Thymus (tissue), 14 donors: ENCODE measurements around the gene ATE1. TPM values are rescaled to one million over a fixed set of nuclear protein-coding genes. Genes with fewer than 3 reads are reported as not detected.
A peak's percentile ranks its signal among the peaks of the same experiment; 100 is the strongest.
"Not testable (repeated sequence)": the region's sequence is repeated elsewhere in the genome, so short reads cannot be mapped to it uniquely, and the experiment has no call there.

ENCODE experiments used
- DNase-seq, 9 donors: peaks; one replicate each; pipeline ENCODE4 v3.0.0-alpha.2; 2013; ENCODE audit warnings: low spot score in 9 of 9, low read depth in 6 of 9, missing footprints in 1 of 9
- H3K27ac ChIP-seq, 2 donors: one replicate each; pipeline ENCODE4 v1.5.1; 2013; ENCODE audit warnings: control low read depth in 1 of 2, low read depth in 1 of 2, low read length in 1 of 2, mild to moderate bottlenecking in 1 of 2, moderate library complexity in 1 of 2
- H3K27me3 ChIP-seq, 2 donors: one replicate each; pipeline ENCODE4 v1.5.1; 2013; ENCODE audit warnings: low read length in 1 of 2; ENCODE audit not compliant: control insufficient read depth in 2 of 2, insufficient read depth in 1 of 2
- H3K36me3 ChIP-seq, 2 donors: one replicate each; pipeline ENCODE4 v1.5.1; 2013; ENCODE audit warnings: low read length in 1 of 2, mild to moderate bottlenecking in 1 of 2, moderate library complexity in 1 of 2; ENCODE audit not compliant: control insufficient read depth in 2 of 2, insufficient read depth in 2 of 2
- H3K4me1 ChIP-seq, 2 donors: one replicate each; pipeline ENCODE4 v1.5.1; 2013; ENCODE audit warnings: low read length in 2 of 2; ENCODE audit not compliant: control insufficient read depth in 2 of 2, insufficient read depth in 2 of 2
- H3K4me3 ChIP-seq, 2 donors: one replicate each; pipeline ENCODE4 v1.5.1; 2013; ENCODE audit warnings: low read length in 2 of 2, control low read depth in 1 of 2, mild to moderate bottlenecking in 1 of 2
- H3K9me3 ChIP-seq, 2 donors: one replicate each; pipeline ENCODE4 v1.5.1; 2013; ENCODE audit warnings: low read length in 1 of 2, mild to moderate bottlenecking in 1 of 2; ENCODE audit not compliant: control insufficient read depth in 2 of 2, insufficient read depth in 1 of 2
- WGBS: extraction: QIAGEN DNeasy Blood & Tissue Kit; methylation state at CpG from one replicate; pipeline ENCODE4 v1.1.7; 2013; 5-methylcytosine and 5-hydroxymethylcytosine counted together
- long read RNA-seq, 10 donors: transcript quantifications; one replicate each; lab custom pipeline, GENCODE V29; 2026
- polyA plus RNA-seq: library from polyadenylated mRNA; stranded (reverse); fragments of 200-250 nt; gene quantifications from one replicate; pipeline ENCODE4 v1.2.3, GENCODE V29; 2013
- total RNA-seq: library from RNA; stranded (reverse); fragments of 120-200 nt; gene quantifications from one replicate; pipeline ENCODE4 v1.2.4, GENCODE V29; 2013
- donor health status: healthy.

Gene ATE1
- total RNA-seq: 26.3 TPM
- polyA plus RNA-seq: 12.0 TPM
- long read RNA-seq, donor 1: 0 reads
- long read RNA-seq, donor 2: 0 reads
- long read RNA-seq, donor 3, full-length matches to known transcripts: 4 of 4 reads
- long read RNA-seq, donor 3, partial matches to known transcripts: 0 of 4 reads
- long read RNA-seq, donor 3, other reads (novel, unspliced or antisense): 0 of 4 reads
- long read RNA-seq, donor 4, full-length matches to known transcripts: 2 of 2 reads
- long read RNA-seq, donor 4, partial matches to known transcripts: 0 of 2 reads
- long read RNA-seq, donor 4, other reads (novel, unspliced or antisense): 0 of 2 reads
- long read RNA-seq, donor 5, full-length matches to known transcripts: 1 of 1 reads
- long read RNA-seq, donor 5, partial matches to known transcripts: 0 of 1 reads
- long read RNA-seq, donor 5, other reads (novel, unspliced or antisense): 0 of 1 reads
- long read RNA-seq, donor 6, full-length matches to known transcripts: 1 of 1 reads
- long read RNA-seq, donor 6, partial matches to known transcripts: 0 of 1 reads
- long read RNA-seq, donor 6, other reads (novel, unspliced or antisense): 0 of 1 reads
- long read RNA-seq, donor 7, full-length matches to known transcripts: 7 of 7 reads
- long read RNA-seq, donor 7, partial matches to known transcripts: 0 of 7 reads
- long read RNA-seq, donor 7, other reads (novel, unspliced or antisense): 0 of 7 reads
- long read RNA-seq, donor 8, full-length matches to known transcripts: 2 of 2 reads
- long read RNA-seq, donor 8, partial matches to known transcripts: 0 of 2 reads
- long read RNA-seq, donor 8, other reads (novel, unspliced or antisense): 0 of 2 reads
- long read RNA-seq, donor 9, full-length matches to known transcripts: 2 of 2 reads
- long read RNA-seq, donor 9, partial matches to known transcripts: 0 of 2 reads
- long read RNA-seq, donor 9, other reads (novel, unspliced or antisense): 0 of 2 reads
- long read RNA-seq, donor 10, full-length matches to known transcripts: 3 of 3 reads
- long read RNA-seq, donor 10, partial matches to known transcripts: 0 of 3 reads
- long read RNA-seq, donor 10, other reads (novel, unspliced or antisense): 0 of 3 reads

DNA sequence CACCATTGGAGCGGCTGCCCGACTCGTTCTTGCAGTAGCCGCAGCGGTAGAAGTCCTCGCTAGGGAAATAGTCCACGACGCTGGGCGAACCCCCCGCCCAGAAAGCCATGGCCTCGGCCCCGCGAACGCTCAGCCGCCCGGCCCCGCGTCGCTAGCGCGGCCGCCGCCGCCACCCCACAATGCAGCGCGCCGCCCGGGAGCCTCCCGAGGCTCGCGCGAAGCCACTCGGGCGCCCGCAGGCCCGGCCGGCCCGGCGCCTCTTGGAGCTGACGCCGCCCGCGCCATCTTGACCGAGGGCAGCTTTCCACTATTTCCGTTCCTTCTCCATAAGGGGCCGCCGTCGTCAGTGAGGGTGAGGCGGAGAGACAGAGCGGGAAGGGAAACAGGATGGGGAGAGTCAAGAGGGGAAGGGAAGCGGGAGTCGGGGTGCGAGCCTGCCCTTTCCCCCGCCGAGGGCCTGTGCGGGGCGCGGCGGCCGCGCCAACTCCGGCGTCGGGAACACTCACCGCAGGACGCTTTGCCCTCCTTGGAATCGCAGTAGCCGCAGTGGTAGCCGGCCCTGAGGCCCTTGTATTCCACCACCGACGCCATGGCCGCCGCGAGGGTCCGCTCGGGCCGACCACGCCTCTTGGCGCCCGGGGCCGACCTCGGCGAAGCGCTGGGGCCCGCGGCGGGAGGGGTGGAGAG, at the start of gene ATE1:
TSS of gene ATE1 (minus strand) at position 191 of the 687 bp plus-strand sequence. CDS start at position 109, 82 bp downstream.
- Histone ChIP-seq H3K4me1 (peaks cover 0 to 5% of the 10 kb centered on the region in 2 donors), H3K27ac (peak within 1 kb of the TSS; percentile 88 to 95), H3K36me3 (peaks cover 4% of the 10 kb centered on the region in 2 donors), H3K9me3 (no peaks in the 10 kb centered on the region), H3K4me3 (peak within 1 kb of the TSS; percentile 98 to 99), H3K27me3 (no peaks in the 10 kb centered on the region)
- under 1% methylated on average over 87 of the region's 87 CpGs for WGBS
- DNase-seq: peak; percentile 54 to 92 (median 81)

DNA sequence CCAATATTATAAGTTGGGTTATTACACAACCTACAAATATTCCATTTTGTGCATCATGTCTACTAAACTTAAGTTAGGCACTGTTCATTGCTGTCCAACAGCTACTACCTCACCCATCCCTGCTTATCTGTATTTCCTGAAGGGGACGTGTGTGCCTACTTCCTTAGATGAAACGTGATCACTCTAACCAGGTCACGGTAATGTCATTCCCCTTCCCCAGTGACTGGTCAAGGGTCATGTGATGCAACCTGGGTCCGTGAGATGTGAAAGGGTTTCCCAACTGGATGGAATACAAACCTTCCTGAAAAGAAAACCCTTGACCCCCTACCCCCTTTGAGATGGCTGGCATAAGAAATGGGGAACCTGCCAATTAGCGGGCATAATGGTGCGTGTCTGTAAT, 48.8 kb upstream of the ATE1 start:
- Histone ChIP-seq H3K9me3 (peaks cover 0 to 18% of the 10 kb centered on the region in 2 donors), H3K36me3 (peaks cover 3 to 8% of the 10 kb centered on the region in 2 donors), H3K27me3 (no peaks in the 10 kb centered on the region), H3K4me1 (peaks cover 8 to 9% of the 10 kb centered on the region in 2 donors), H3K27ac (no peak overlapping the region), H3K4me3 (no peak overlapping the region)
- WGBS: 97% methylated on average over 6 of the region's 6 CpGs
- no peak for DNase-seq

DNA sequence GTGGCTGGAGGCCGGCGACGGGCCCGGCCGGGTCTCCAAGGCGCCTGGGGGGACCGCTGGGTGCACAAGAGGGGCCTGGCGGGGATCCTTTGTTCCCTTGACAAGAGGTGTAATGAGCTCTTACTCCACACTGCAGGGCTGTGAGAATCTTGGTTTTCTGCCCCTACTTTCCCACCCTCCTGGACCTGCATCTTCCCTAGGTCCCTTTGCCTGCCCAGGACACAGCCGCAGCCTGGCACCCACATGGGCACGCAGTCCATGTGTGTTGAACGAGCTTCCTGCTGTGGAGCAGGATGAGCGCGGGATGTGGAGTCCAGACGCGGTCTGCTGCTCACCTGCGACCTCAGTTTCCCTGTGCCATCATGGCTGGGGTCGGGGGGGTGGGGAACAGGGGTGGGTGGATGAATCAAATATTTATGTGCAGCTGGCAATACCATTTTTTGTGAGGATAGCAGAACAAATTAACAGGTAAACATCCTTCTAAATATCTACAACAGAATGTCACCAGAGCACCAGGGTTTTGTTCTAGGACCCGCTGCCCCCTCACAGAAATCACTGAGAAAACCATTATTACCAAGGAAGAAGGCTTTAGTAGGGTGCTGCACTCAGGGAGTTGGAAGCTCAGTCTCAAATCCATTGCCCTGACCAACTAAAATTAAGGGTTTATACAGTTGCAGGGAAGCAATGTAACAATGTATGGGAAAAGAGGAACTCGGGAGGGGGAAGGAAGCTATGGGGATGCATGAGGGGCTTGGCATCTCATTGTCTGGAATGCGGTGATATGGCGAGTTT, 47.7 kb upstream of the ATE1 start:
- peak overlapping the region; percentile 67 to 79 for H3K4me3 ChIP-seq
- no peaks in the 10 kb centered on the region for H3K27me3 ChIP-seq
- H3K9me3 ChIP-seq: peaks cover 0 to 18% of the 10 kb centered on the region in 2 donors
- peaks cover 8 to 9% of the 10 kb centered on the region in 2 donors for H3K4me1 ChIP-seq
- WGBS: 47% methylated on average over 21 of the region's 21 CpGs
- no peak for DNase-seq
- peaks cover 4 to 10% of the 10 kb centered on the region in 2 donors for H3K36me3 ChIP-seq
- H3K27ac ChIP-seq: no peak overlapping the region

DNA sequence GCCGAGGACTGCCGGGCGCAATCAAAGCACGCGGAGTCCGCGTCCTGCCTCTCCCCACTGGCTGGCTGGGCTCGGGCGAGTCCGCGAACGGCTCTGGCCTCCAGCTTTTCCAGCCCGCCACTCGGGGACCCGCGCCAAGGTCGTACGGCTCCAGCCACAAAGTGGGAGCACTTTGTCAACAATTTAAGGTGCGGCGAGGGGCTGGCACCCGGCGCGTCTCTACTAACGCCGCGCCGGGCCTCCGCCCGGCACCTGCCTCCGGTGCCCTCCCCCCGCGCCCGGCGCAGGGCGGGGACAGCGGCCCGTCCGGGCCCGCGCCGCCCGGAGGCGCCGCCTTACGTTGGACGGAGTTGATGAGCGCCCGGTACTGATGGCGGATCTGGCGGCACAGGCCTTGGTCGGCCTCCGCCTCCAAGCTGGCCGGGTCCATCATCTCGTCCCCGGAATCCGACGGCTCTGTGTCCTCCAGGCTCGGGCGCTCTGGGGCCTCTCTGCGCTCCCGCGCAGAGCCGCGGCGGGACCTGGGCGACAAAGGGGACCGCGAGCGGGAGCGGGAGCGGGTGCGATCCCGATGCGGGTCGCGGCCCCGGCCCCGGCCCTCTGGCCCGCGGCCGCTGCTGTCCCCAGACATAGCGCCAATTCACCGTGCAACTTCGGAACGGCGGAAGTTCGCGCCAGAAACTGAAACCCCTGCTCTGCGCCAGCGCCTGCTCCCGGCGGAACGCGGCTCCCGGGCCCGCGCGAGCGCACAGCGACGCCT, 46.9 kb upstream of the ATE1 start, which contains the start of gene NSMCE4A:
TSS of gene NSMCE4A (minus strand) at position 683 of the 760 bp plus-strand sequence. CDS start at position 631, 52 bp downstream.
- Histone ChIP-seq H3K4me1 (peaks cover 8 to 9% of the 10 kb centered on the region in 2 donors), H3K27me3 (no peaks in the 10 kb centered on the region), H3K4me3 (peak within 1 kb of the TSS; percentile 67 to 79), H3K27ac (peak within 1 kb of the TSS; percentile 66 to 88), H3K9me3 (peaks cover 0 to 18% of the 10 kb centered on the region in 2 donors), H3K36me3 (peaks cover 5 to 16% of the 10 kb centered on the region in 2 donors)
- DNase-seq: peak; percentile 36 to 82 (median 60)
- under 1% methylated on average over 101 of the region's 101 CpGs for WGBS

DNA sequence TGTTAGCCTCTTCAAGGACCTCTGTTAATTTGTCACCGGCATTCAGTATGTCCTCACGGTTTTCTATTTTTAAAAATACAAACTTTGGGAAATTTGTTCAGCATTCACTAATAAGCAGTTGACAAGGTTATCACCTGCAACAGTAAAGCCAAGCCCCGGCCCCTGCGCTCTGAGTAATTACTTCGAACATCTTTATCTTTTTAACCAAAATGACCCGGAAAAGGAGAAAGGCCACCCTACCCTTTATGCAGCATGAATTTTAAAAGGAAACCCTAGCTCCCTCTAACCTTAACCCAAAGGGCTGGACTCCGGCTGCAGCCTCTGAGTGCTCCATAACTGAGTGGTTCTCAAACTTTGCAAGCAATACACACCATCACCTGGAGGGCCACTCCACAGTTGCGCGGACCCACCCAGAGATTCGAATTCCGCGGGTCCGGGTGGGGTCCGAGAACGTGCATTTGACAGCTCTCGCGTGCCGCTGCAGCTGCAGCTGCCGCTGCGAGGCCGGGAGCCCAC, 46.2 kb upstream of the ATE1 start:
- Histone ChIP-seq H3K4me3 (peak overlapping the region; percentile 67 to 79), H3K4me1 (peaks cover 8 to 9% of the 10 kb centered on the region in 2 donors), H3K27me3 (no peaks in the 10 kb centered on the region), H3K27ac (peak overlapping the region; percentile 66 to 88), H3K36me3 (peaks cover 5 to 16% of the 10 kb centered on the region in 2 donors), H3K9me3 (peaks cover 0 to 18% of the 10 kb centered on the region in 2 donors)
- WGBS: 19% methylated on average over 21 of the region's 21 CpGs
- DNase-seq: peak in 1 of 9 donors; percentile 5

DNA sequence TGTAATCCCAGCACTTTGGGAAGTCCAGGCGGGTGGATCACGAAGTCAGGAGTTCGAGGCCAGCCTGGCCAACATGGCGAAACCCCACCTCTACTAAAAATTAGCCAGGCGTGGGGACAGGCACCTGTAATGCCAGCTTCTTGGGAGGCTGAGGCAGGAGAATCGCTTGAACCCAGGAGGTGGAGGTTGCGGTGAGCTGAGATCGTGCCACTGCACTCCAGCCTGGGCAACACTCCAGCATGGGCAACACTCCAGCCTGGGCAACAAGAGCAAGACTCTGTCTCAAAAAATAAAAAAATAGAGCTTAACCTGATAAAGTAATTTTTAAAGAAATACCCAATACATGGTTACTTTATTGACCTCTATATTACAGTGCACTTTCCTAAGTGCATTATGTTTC, 41.3 kb upstream of the ATE1 start:
- H3K36me3 ChIP-seq: peaks cover 42 to 49% of the 10 kb centered on the region in 2 donors
- not testable (repeated sequence) for DNase-seq
- 97% methylated on average over 8 of the region's 8 CpGs for WGBS

DNA sequence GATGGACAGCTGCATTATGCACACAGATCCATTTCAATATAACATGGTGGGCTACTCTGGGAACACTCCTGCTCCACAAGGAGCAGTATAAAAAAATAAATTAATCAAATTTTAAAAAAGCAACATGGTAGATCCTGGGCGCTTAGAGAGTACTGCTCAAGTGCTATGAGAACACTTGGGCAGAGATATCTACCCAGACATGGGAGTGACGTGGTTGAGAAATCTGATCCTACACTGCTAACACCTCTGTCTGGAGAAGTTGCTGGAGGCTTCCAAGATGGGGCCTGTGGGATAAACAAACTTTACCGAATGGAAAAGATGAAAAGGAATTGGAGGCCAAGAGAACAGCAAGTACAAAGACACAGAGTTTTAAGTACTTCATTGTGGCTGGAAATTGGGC, 38.2 kb upstream of the ATE1 start:
- 96% methylated on average over 3 of the region's 3 CpGs for whole genome bisulfite sequencing
- DNase-seq: no peak
- no peaks in the 10 kb centered on the region for H3K4me1 ChIP-seq
- no peak overlapping the region for H3K27ac ChIP-seq
- no peaks in the 10 kb centered on the region for H3K9me3 ChIP-seq
- peaks cover 40 to 43% of the 10 kb centered on the region in 2 donors for H3K36me3 ChIP-seq
- H3K27me3 ChIP-seq: no peaks in the 10 kb centered on the region
- no peak overlapping the region for H3K4me3 ChIP-seq

More for the DNA sequence above, 41.3 kb upstream of the ATE1 start:
- H3K27me3 ChIP-seq, H3K9me3 ChIP-seq, H3K4me1 ChIP-seq, H3K4me3 ChIP-seq, H3K27ac ChIP-seq: not testable (repeated sequence)
